ENCODE measurements around the gene ATE1.

DNA sequence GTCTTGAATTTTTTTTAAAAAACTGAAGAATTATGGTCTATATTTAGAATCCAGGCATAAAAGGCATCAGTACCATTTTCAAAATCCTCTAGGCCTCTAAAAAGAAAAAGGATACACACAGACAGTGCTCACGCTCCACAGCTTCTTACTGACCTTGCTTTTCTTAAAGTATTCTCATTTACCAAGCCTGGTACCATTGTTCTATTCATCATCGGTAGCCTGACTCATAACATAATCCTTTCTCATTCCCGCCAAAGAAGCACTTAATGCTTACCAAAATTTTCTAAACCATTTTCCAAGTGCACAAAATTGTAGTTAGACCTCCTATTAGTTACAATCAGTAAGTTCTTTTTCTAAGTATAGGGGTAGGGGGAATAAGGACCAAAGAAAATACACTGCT lies 54.6 kb downstream of the ATE1 start:
- TF ChIP-seq TEAD4 (IDR thresholded peaks at IDR 0.05) (no peak), CEBPB (IDR thresholded peaks at IDR 0.05) (no peak), RAD21 (IDR thresholded peaks at IDR 0.05; ENCODE audit: low read depth) (no peak), ZBTB7A (IDR thresholded peaks at IDR 0.05; ENCODE audit: low read depth) (no peak), TAF1 (IDR thresholded peaks at IDR 0.05; ENCODE audit: low read depth) (no peak)

Measured in Ishikawa (cell line).